Measurements from ENCODE around the gene SFXN2.

Gene SFXN2

DNA sequence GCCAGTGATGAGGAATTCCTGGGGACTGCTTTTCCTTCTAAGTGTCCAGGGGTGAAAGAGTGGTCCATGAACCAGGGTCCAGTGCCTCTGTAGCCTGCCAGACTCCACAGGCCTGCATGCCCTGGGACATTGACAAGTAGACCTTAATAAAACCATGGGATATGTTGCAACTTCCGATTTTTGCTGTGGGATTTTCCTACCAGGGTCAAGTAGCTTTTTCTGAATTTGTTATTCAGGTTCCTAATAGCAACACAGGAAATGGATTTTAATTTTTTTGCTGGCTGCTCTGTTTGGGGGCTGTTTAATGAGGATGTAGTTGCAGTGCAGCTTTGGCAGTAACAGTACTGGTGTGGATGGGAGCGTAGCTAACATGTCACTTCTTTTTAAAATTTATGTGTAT lies 71.4 kb downstream of the SFXN2 start:
- no peak for DNase-seq (ENCODE audit: low spot score)
- in situ Hi-C loops (cut with MboI; ENCODE audit: low sequenced_read_pairs, unreplicated experiment): no loop called here

DNA sequence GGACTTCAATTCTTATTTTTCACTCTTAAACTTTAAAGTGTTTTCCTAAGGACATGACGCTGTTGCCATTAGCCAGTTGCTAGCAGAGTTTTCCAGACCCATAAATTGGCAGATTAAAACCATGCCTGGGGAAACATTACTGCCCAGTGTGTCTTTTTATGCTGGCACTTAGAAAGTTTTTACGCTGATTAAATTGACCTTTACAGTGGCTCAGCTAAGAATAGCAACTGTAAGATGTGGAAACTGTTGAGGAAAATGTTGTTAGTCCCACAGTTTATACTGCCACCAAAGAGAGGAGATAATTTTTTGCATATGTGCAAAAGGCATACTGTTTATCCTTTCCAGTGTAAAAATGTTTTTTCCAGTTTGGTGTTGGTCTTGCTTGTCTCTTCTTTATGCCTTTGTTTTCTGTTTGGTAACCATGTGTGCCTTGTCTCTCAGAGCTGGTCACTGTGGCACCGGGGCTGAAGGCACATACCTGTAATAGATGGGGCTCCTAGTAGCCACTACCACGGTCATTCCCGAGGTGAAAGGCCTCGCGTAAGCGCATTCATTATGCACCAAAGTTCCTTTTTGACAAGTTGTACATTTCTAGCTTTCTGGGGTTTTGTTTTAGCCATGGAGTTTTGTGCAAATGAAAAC lies 77.4 kb downstream of the SFXN2 start:
- in situ Hi-C loops (cut with MboI; ENCODE audit: low sequenced_read_pairs, unreplicated experiment): no loop called here

More for the DNA sequence above, 71.4 kb downstream of the SFXN2 start:
- TF ChIP-seq, protein P1, sequence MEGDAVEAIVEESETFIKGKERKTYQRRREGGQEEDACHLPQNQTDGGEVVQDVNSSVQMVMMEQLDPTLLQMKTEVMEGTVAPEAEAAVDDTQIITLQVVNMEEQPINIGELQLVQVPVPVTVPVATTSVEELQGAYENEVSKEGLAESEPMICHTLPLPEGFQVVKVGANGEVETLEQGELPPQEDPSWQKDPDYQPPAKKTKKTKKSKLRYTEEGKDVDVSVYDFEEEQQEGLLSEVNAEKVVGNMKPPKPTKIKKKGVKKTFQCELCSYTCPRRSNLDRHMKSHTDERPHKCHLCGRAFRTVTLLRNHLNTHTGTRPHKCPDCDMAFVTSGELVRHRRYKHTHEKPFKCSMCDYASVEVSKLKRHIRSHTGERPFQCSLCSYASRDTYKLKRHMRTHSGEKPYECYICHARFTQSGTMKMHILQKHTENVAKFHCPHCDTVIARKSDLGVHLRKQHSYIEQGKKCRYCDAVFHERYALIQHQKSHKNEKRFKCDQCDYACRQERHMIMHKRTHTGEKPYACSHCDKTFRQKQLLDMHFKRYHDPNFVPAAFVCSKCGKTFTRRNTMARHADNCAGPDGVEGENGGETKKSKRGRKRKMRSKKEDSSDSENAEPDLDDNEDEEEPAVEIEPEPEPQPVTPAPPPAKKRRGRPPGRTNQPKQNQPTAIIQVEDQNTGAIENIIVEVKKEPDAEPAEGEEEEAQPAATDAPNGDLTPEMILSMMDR (IDR thresholded peaks at IDR 0.05; ENCODE audit: borderline replicate concordance, control extremely low read depth, extremely low read depth, insufficient read depth, missing control alignments): no peak

More for the DNA sequence above, 77.4 kb downstream of the SFXN2 start:
- TF ChIP-seq, protein P1 (IDR thresholded peaks at IDR 0.05; ENCODE audit: borderline replicate concordance, control extremely low read depth, extremely low read depth, insufficient read depth, missing control alignments): no peak
- DNase-seq (ENCODE audit: low spot score): no peak

Data from GM13976 (cell line).